BE2C (cell line): Measurements from ENCODE around the gene PEAK1. TPM values are rescaled to one million over a fixed set of nuclear protein-coding genes. Genes with fewer than 3 reads are reported as not detected.

ENCODE experiments used
- DNase-seq: peaks from one replicate; pipeline ENCODE4 v3.0.0-alpha.2; 2020
- H3K27me3 ChIP-seq: fragments of 250-450 bp; sonication (Bioruptor Pico); 2 replicates; pipeline ENCODE4 v1.5.1; 2020; ENCODE audit warnings: mild to moderate bottlenecking
- H3K36me3 ChIP-seq: fragments of 250-450 bp; sonication (Bioruptor Pico); 2 replicates; pipeline ENCODE4 v1.5.1; 2020; ENCODE audit warnings: mild to moderate bottlenecking
- H3K4me1 ChIP-seq: fragments of 250-450 bp; sonication (Bioruptor Pico); 2 replicates; pipeline ENCODE4 v1.5.1; 2020
- H3K4me3 ChIP-seq: 2 replicates; pipeline ENCODE4 v1.5.1; 2011; ENCODE audit warnings: low read depth, low read length
- H3K9me3 ChIP-seq: fragments of 250-450 bp; sonication (Bioruptor Pico); 2 replicates; pipeline ENCODE4 v1.5.1; 2020
- CTCF ChIP-seq: IDR thresholded peaks from 2 replicates; pipeline ENCODE4 v1.5.1; 2012; ENCODE audit warnings: mild to moderate bottlenecking, low read depth, low read length
- polyA plus RNA-seq: library from polyadenylated mRNA; unstranded; fragments of >200 nt; gene quantifications from one replicate; pipeline ENCODE4 v1.2.1, GENCODE V29; 2012; ENCODE audit warnings: low read depth, missing spikeins; ENCODE audit not compliant: insufficient read length, insufficient read depth

PEAK1 gene
- 1.4 TPM for polyA plus RNA-seq

GRCh38 chr15:77419836-77420609 is at the start of gene PEAK1:
Gene PEAK1, minus strand, starts transcription at chr15:77420104. Its CDS starts 238,178 bp downstream, at chr15:77181926.
- no peaks in the 10 kb centered on the region for H3K36me3 ChIP-seq
- H3K4me3 ChIP-seq, result peak within 1 kb of the TSS; percentile 72
- H3K4me1 ChIP-seq, result no peaks in the 10 kb centered on the region
- peak; percentile 100 for DNase-seq
- no peaks in the 10 kb centered on the region for H3K9me3 ChIP-seq
- no peak for TF ChIP-seq CTCF
- peaks cover 8% of the 10 kb centered on the region; the same call in 1 of the 2 replicates for H3K27me3 ChIP-seq

- peaks cover 44% of the 10 kb centered on the region for H3K36me3 ChIP-seq
- H3K4me1 ChIP-seq, result no peaks in the 10 kb centered on the region
- no peak for TF ChIP-seq CTCF
- no peaks in the 10 kb centered on the region for H3K27me3 ChIP-seq
- no peaks in the 10 kb centered on the region for H3K9me3 ChIP-seq
- no peak for DNase-seq
- no peak overlapping the region for H3K4me3 ChIP-seq
Observed at GRCh38 chr15:77468896-77469295, 49.0 kb upstream of the PEAK1 start.

GRCh38 chr15:77466521-77466920 is 46.6 kb upstream of the PEAK1 start:
- H3K36me3 ChIP-seq, result peaks cover 41% of the 10 kb centered on the region
- no peaks in the 10 kb centered on the region for H3K4me1 ChIP-seq
- H3K4me3 ChIP-seq, result no peak overlapping the region
- no peak for TF ChIP-seq CTCF
- DNase-seq, result no peak
- no peaks in the 10 kb centered on the region for H3K9me3 ChIP-seq
- H3K27me3 ChIP-seq, result no peaks in the 10 kb centered on the region

- H3K27me3 ChIP-seq, result no peaks in the 10 kb centered on the region
- no peak for DNase-seq
- H3K36me3 ChIP-seq, result peaks cover 38% of the 10 kb centered on the region
- H3K9me3 ChIP-seq, result no peaks in the 10 kb centered on the region
- no peaks in the 10 kb centered on the region for H3K4me1 ChIP-seq
- no peak overlapping the region for H3K4me3 ChIP-seq
- TF ChIP-seq CTCF, result no peak
Observed at GRCh38 chr15:77464129-77464865, 44.4 kb upstream of the PEAK1 start.

- H3K9me3 ChIP-seq, result no peaks in the 10 kb centered on the region
- no peak for DNase-seq
- peaks cover 25% of the 10 kb centered on the region for H3K36me3 ChIP-seq
Observed at GRCh38 chr15:77461486-77461885, 41.6 kb upstream of the PEAK1 start.

More at GRCh38 chr15:77461486-77461885, 41.6 kb upstream of the PEAK1 start:
- Histone ChIP-seq H3K27me3 (no peaks in the 10 kb centered on the region), H3K4me3 (no peak overlapping the region), H3K4me1 (peaks cover 16% of the 10 kb centered on the region)
- TF ChIP-seq CTCF, result no peak
